H1 (cell line): ENCODE data around the gene GNAT1. TPM values are rescaled to one million over a fixed set of nuclear protein-coding genes. Genes with fewer than 3 reads are reported as not detected.

Experiments used
- CTCF ChIA-PET: fragments of 300-600 bp; sonication (Branson Sonifier 250); formaldehyde crosslinking; loops from one replicate; lab custom pipeline; 2021; ENCODE audit not compliant: partially characterized antibody; lab: Charles Lee
- POLR2A ChIA-PET: fragments of 300-600 bp; sonication (Branson Sonifier 250); formaldehyde crosslinking; loops from one replicate; lab custom pipeline; 2021; ENCODE audit warnings: inconsistent platforms; ENCODE audit not compliant: partially characterized antibody; lab: Charles Lee
- DNase-seq, 2 experiments: peaks; one replicate each; pipeline versions ENCODE4 v3.0.0 to v3.0.0-alpha.2; 2010 to 2022; ENCODE audit warnings: low spot score in 2 of 2, low read depth in 1 of 2, mixed read lengths in 1 of 2
- FAIRE-seq: peaks from 2 replicates; lab custom pipeline; 2011; peaks lifted over from hg19 to GRCh38; lab: Jason Lieb, UNC
- H2AFZ ChIP-seq: 2 replicates; pipeline ENCODE4 v1.8.1; 2012; ENCODE audit warnings: low read length, inconsistent platforms
- H2AK5ac ChIP-seq: 2 replicates; pipeline ENCODE4 v1.6.1; 2013; ENCODE audit warnings: low read depth, low read length
- H2BK120ac ChIP-seq: replicated peaks from 2 replicates; pipeline ENCODE3; 2013; ENCODE audit warnings: low read depth, low read length, inconsistent platforms
- H2BK12ac ChIP-seq: 2 replicates; pipeline ENCODE4 v1.6.1; 2013; ENCODE audit warnings: low read depth, low read length
- H2BK15ac ChIP-seq: 2 replicates; pipeline ENCODE4 v1.6.1; 2013; ENCODE audit warnings: low read length
- H2BK20ac ChIP-seq: 2 replicates; pipeline ENCODE4 v1.6.1; 2013; ENCODE audit warnings: low read length
- H2BK5ac ChIP-seq: 2 replicates; pipeline ENCODE4 v1.6.1; 2013; ENCODE audit warnings: low read depth, low read length
- H3K14ac ChIP-seq: 2 replicates; pipeline ENCODE4 v1.6.1; 2013; ENCODE audit warnings: inconsistent platforms; ENCODE audit not compliant: insufficient read length
- H3K18ac ChIP-seq: 2 replicates; pipeline ENCODE4 v1.6.1; 2013; ENCODE audit warnings: low read length; ENCODE audit errors: extremely low read depth
- H3K23ac ChIP-seq: 2 replicates; pipeline ENCODE4 v1.6.1; 2013; ENCODE audit warnings: inconsistent platforms; ENCODE audit not compliant: insufficient read length
- H3K23me2 ChIP-seq: 2 replicates; pipeline ENCODE4 v1.6.1; 2013; ENCODE audit warnings: low read depth, low read length
- H3K27ac ChIP-seq: 2 replicates; pipeline ENCODE4 v1.6.1; 2011; ENCODE audit warnings: low read depth, low read length, inconsistent platforms
- H3K27me3 ChIP-seq, 4 experiments: replicated peaks in 1 of 4; 1 replicate in 1 of 4; 2 replicates in 3 of 4; pipeline versions ENCODE4 v1.6.1 to v1.8.1; 2011 to 2013; ENCODE audit warnings: low read length in 3 of 4, mild to moderate bottlenecking in 3 of 4, inconsistent platforms in 2 of 4, mixed read lengths in 2 of 4, moderate library complexity in 1 of 4; ENCODE audit not compliant: control insufficient read depth in 3 of 4, insufficient read depth in 3 of 4; ENCODE audit errors: extremely low read depth in 1 of 4
- H3K36me3 ChIP-seq, 4 experiments: 2 replicates each; pipeline versions ENCODE4 v1.6.1 to v1.8.1; 2011 to 2013; ENCODE audit warnings: mild to moderate bottlenecking in 4 of 4, low read length in 3 of 4, moderate library complexity in 2 of 4, control low read depth in 1 of 4, inconsistent platforms in 1 of 4; ENCODE audit not compliant: insufficient read depth in 4 of 4, control insufficient read depth in 2 of 4
- H3K4ac ChIP-seq: replicated peaks from 2 replicates; pipeline ENCODE3; 2013; ENCODE audit warnings: low read length, low read depth, mixed read lengths, inconsistent platforms; ENCODE audit not compliant: insufficient read length
- H3K4me1 ChIP-seq, 4 experiments: replicated peaks in 1 of 4; 1 replicate in 1 of 4; 2 replicates in 3 of 4; pipeline versions ENCODE4 v1.6.1 to v1.8.1; 2011 to 2013; ENCODE audit warnings: low read length in 3 of 4, inconsistent platforms in 2 of 4, mixed read lengths in 1 of 4; ENCODE audit not compliant: insufficient read depth in 4 of 4, control insufficient read depth in 3 of 4
- H3K4me2 ChIP-seq, 2 experiments: 2 replicates each; pipeline versions ENCODE4 v1.6.1 to v1.8.1; 2011 to 2013; ENCODE audit warnings: low read depth in 2 of 2, low read length in 2 of 2, control low read depth in 1 of 2, inconsistent platforms in 1 of 2, mild to moderate bottlenecking in 1 of 2; ENCODE audit not compliant: insufficient read depth in 1 of 2
- H3K4me3 ChIP-seq, 4 experiments: fragments of 200-600, 300-600 bp in 1 of 4; sonication (generic), shearing (Covaris generic), sonication (Bioruptor Twin) in 1 of 4; 2 replicates each; pipeline versions ENCODE4 v1.5.1 to v1.8.1; 2011 to 2016; ENCODE audit warnings: low read length in 4 of 4, low read depth in 3 of 4, control low read depth in 2 of 4, inconsistent platforms in 2 of 4, mild to moderate bottlenecking in 2 of 4, mixed read lengths in 1 of 4, moderate library complexity in 1 of 4; ENCODE audit not compliant: insufficient read depth in 2 of 4; ENCODE audit errors: extremely low read depth in 1 of 4
- H3K56ac ChIP-seq: replicated peaks from 2 replicates; pipeline ENCODE3; 2013; ENCODE audit warnings: low read depth, mild to moderate bottlenecking, mixed read lengths, low read length, inconsistent platforms; ENCODE audit not compliant: insufficient read length
- H3K79me1 ChIP-seq: 2 replicates; pipeline ENCODE4 v1.6.1; 2013; ENCODE audit warnings: low read depth, low read length, control low read depth
- H3K79me2 ChIP-seq, 2 experiments: 2 replicates each; pipeline versions ENCODE4 v1.6.1 to v1.8.1; 2012 to 2013; ENCODE audit warnings: low read length in 2 of 2, mild to moderate bottlenecking in 2 of 2, inconsistent platforms in 1 of 2; ENCODE audit not compliant: insufficient read depth in 2 of 2, control insufficient read depth in 1 of 2
- H3K9ac ChIP-seq, 4 experiments: replicated peaks in 1 of 4; 1 replicate in 1 of 4; 2 replicates in 3 of 4; pipeline versions ENCODE4 v1.6.1 to v1.8.1; 2011 to 2013; ENCODE audit warnings: low read depth in 3 of 4, low read length in 3 of 4, control low read depth in 2 of 4, mild to moderate bottlenecking in 2 of 4, moderate library complexity in 2 of 4, inconsistent platforms in 1 of 4; ENCODE audit errors: extremely low read depth in 1 of 4
- H3K9me3 ChIP-seq, 2 experiments: 2 replicates each; pipeline versions ENCODE4 v1.6.1 to v1.8.1; 2012 to 2013; ENCODE audit warnings: mild to moderate bottlenecking in 2 of 2, moderate library complexity in 2 of 2, control low read depth in 1 of 2, inconsistent platforms in 1 of 2, low read depth in 1 of 2, low read length in 1 of 2, mixed read lengths in 1 of 2; ENCODE audit not compliant: insufficient read depth in 2 of 2
- H4K20me1 ChIP-seq, 2 experiments: replicated peaks in 1 of 2; 2 replicates each; pipeline versions ENCODE3 to v1.8.1; 2011 to 2013; ENCODE audit warnings: inconsistent platforms in 2 of 2, low read length in 2 of 2, mild to moderate bottlenecking in 1 of 2; ENCODE audit not compliant: insufficient read depth in 2 of 2, control insufficient read depth in 1 of 2
- H4K5ac ChIP-seq: 2 replicates; pipeline ENCODE4 v1.6.1; 2013; ENCODE audit warnings: low read length, low read depth, mixed read lengths, inconsistent platforms; ENCODE audit not compliant: insufficient read length
- H4K8ac ChIP-seq: 2 replicates; pipeline ENCODE4 v1.8.0; 2013; ENCODE audit warnings: mild to moderate bottlenecking, moderate library complexity, low read length, inconsistent platforms; ENCODE audit not compliant: insufficient read depth; ENCODE audit errors: extremely low read depth
- H4K91ac ChIP-seq: replicated peaks from 2 replicates; pipeline ENCODE3; 2013; ENCODE audit warnings: low read length, mixed read lengths, inconsistent platforms; ENCODE audit not compliant: insufficient read length
- JUN ChIP-seq: IDR thresholded peaks from 2 replicates; pipeline ENCODE4 v1.6.1; 2011; ENCODE audit warnings: low read depth, mild to moderate bottlenecking, improper control_type of control experiment, low read length
- JUND ChIP-seq: IDR thresholded peaks from 2 replicates; pipeline ENCODE4 v1.6.1; 2011; ENCODE audit warnings: mild to moderate bottlenecking, improper control_type of control experiment, low read length
- PHF8 ChIP-seq: fragments of 200-600 bp; sonication (generic); conservative IDR thresholded peaks from 2 replicates; pipeline ENCODE4 v1.7.1; 2012; ENCODE audit warnings: low read depth, mild to moderate bottlenecking, inconsistent platforms, low read length, moderate library complexity
- POLR2A ChIP-seq, 2 experiments: IDR thresholded peaks; 1 replicate in 1 of 2; 2 replicates in 1 of 2; pipeline ENCODE4 v1.6.1; 2011; ENCODE audit warnings: low read depth in 2 of 2, low read length in 2 of 2, mild to moderate bottlenecking in 2 of 2; ENCODE audit errors: control extremely low read depth in 1 of 2
- SIRT6 ChIP-seq: IDR thresholded peaks from one replicate; pipeline ENCODE4 v1.7.1; 2012; ENCODE audit warnings: low read length, inconsistent platforms
- SP1 ChIP-seq: IDR thresholded peaks from 2 replicates; pipeline ENCODE4 v1.6.1; 2011; ENCODE audit warnings: low read depth, low read length
- SUZ12 ChIP-seq: fragments of 200-600 bp; sonication (generic); IDR thresholded peaks from 2 replicates; pipeline ENCODE4 v1.6.1; 2012; ENCODE audit warnings: mild to moderate bottlenecking, inconsistent platforms, low read length, moderate library complexity, mixed read lengths
- TEAD4 ChIP-seq: IDR thresholded peaks from 2 replicates; pipeline ENCODE4 v1.6.1; 2012; ENCODE audit warnings: low read depth, low read length, inconsistent platforms, mixed read lengths
- WGBS, 2 experiments: shearing (Covaris generic) in 1 of 2; methylation state at CpG; one replicate each; pipeline versions ENCODE4 v1.1.6 to v1.1.7; 2013 to 2015; ENCODE audit warnings: low lambda C conversion rate in 2 of 2, mixed read lengths in 2 of 2, inconsistent platforms in 1 of 2, low coverage in 1 of 2, missing lambda C conversion rate in 1 of 2; ENCODE audit not compliant: insufficient replicate concordance in 2 of 2, insufficient coverage in 1 of 2, insufficient read length in 1 of 2; ENCODE audit errors: extremely low coverage in 1 of 2, missing lambda C conversion rate in 1 of 2; 5-methylcytosine and 5-hydroxymethylcytosine counted together
- polyA plus RNA-seq, 7 experiments: library from polyadenylated mRNA; depleted of rRNA in 3 of 7; stranded (reverse) in 5 of 7; unstranded in 2 of 7; fragments of >200 nt in 5 of 7; fragments of 200-250 nt in 2 of 7; gene quantifications; 1 replicate in 5 of 7; 2 replicates in 1 of 7; 4 replicates in 1 of 7; pipeline versions ENCODE4 v1.2.1 to v1.2.3, GENCODE V29; 2011 to 2013; ENCODE audit warnings: missing spikeins in 2 of 7, mixed read lengths in 2 of 7
- total RNA-seq: library from RNA; stranded (reverse); fragmentation: NEBNext Ultra II Directional; extraction: Animal tissue kit (Norgen Biotek cat#: 25700); gene quantifications from 2 replicates; pipeline ENCODE4 v1.2.1, GENCODE V29; 2021
- TF ChIP-seq, protein P1 (sequence below): IDR thresholded peaks from 2 replicates; pipeline ENCODE4 v1.6.1; 2012; ENCODE audit warnings: inconsistent platforms

Gene GNAT1
- total and polyA plus RNA-seq, 2 of the 8 experiments (the other 6 are each of a cell fraction or from before 2014, with no cell fraction given): 0.08 TPM; not detected in 1

DNA sequence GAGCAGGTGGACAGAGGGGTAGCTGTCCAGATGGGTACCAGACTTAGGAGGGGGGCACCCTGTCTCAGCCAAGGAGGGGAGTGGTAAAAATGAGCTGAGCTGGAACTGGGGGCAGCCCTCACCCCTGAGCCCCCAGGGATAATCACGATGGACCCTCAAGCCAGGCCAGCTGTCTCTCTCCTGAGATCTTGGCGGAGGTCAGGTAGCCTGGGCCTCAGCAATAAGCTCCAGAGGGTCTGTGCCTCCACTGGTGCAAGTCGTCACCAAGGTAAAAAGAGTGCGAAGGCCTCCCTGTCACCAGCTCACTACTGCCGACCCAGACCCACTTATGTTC, 18.7 kb downstream of the GNAT1 start:
- Histone ChIP-seq H2BK20ac (peak overlapping the region; percentile 25; the same call in 1 of the 2 replicates), H3K4me1 (peaks cover 0 to 23% (median 17%) of the 10 kb centered on the region in 4 experiments; a peak in 6 of 7 replicates), H2AK5ac (no peak overlapping the region), H2BK120ac (no peak overlapping the region), H3K27me3 (peaks cover 2 to 23% (median 17%) of the 10 kb centered on the region in 4 experiments), H2BK12ac (peak overlapping the region; percentile 75; the same call in 1 of the 2 replicates), H3K18ac (no peak overlapping the region; the same call in 1 of the 2 replicates), H4K20me1 (no peaks in the 10 kb centered on the region), H3K23me2 (peaks cover 6% of the 10 kb centered on the region), H2BK15ac (no peak overlapping the region), H4K8ac (no peak overlapping the region), H3K27ac (no peak overlapping the region), H3K23ac (no peak overlapping the region), H3K56ac (no peak overlapping the region), H3K4me2 (0 out of 4 replicates have a peak overlapping the region, but pooled peaks of 1 of the 2 experiments have one; percentile 15), H2AFZ (no peak overlapping the region), H3K9me3 (no peaks in the 10 kb centered on the region), H3K4ac (no peak overlapping the region), H4K91ac (peak overlapping the region; percentile 62), H3K79me2 (no peaks in the 10 kb centered on the region), H4K5ac (no peak overlapping the region), H3K36me3 (no peaks in the 10 kb centered on the region), H3K4me3 (no peak overlapping the region), H3K9ac (no peak overlapping the region), H2BK5ac (0 out of 2 replicates have a peak overlapping the region, but pooled peaks have one; percentile 12), H3K14ac (no peak overlapping the region), H3K79me1 (no peaks in the 10 kb centered on the region)
- DNase-seq (no peak), FAIRE-seq (no peak)
- ChIA-PET POLR2A (interaction anchor here (1.2 to 4.3 kb wide), 4 partner anchors 15 to 90 kb away, joined by 3 to 20 read pairs (median 4); no protein-coding TSS in a partner anchor), CTCF (interaction anchor here (0.6 to 48.1 kb wide), 12 partner anchors 4 to 1109 kb away, joined by 3 to 2149 read pairs (median 6); partner anchors contain the start of genes GNAI2, GNAT1, HYAL2 and LSMEM2)
- WGBS, 2 experiments: 79% methylated on average over 5 of the region's 5 CpGs; no CpG with 5 or more reads in 1 of the 2 experiments
- TF ChIP-seq TEAD4: no peak
- no peak for TF ChIP-seq POLR2A (IDR thresholded peaks at IDR 0.05; ENCODE audit: control extremely low read depth in 1 of 2, low read depth in 2 of 2, low read length in 2 of 2)
- no peak for TF ChIP-seq SP1
- TF ChIP-seq, protein P1, sequence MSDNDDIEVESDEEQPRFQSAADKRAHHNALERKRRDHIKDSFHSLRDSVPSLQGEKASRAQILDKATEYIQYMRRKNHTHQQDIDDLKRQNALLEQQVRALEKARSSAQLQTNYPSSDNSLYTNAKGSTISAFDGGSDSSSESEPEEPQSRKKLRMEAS: no peak
- TF ChIP-seq SUZ12: no peak
- TF ChIP-seq PHF8: no peak
- no peak for TF ChIP-seq SIRT6
- TF ChIP-seq JUND: no peak
- TF ChIP-seq JUN: no peak
